K562 (cell line): ENCODE results near the gene DLK2.

Experiments used
- ATF2 ChIP-seq: sonication (generic); formaldehyde crosslinking; IDR thresholded peaks from 2 replicates; pipeline ENCODE4 v1.8.1; 2022; ENCODE audit warnings: missing genetic modification reagents
- CC2D1A ChIP-seq: fragments of 450-650 bp; IDR thresholded peaks from 2 replicates; pipeline ENCODE4 v1.6.1; 2017; ENCODE audit warnings: mild to moderate bottlenecking
- CTCF ChIP-seq, 3 experiments: IDR thresholded peaks in 2 of 3; conservative IDR thresholded peaks in 1 of 3; 2 replicates each; pipeline ENCODE4 v1.5.1; 2011 to 2012; ENCODE audit warnings: low read length in 3 of 3, mild to moderate bottlenecking in 3 of 3, control low read depth in 2 of 3, improper control_type of control experiment in 1 of 3, inconsistent platforms in 1 of 3, low read depth in 1 of 3, mixed read lengths in 1 of 3, moderate library complexity in 1 of 3; ENCODE audit not compliant: insufficient read depth in 2 of 3
- ID3 ChIP-seq, 2 experiments: fragments of 250-450 bp in 1 of 2; fragments of 450-650 bp in 1 of 2; sonication (Bioruptor Pico) in 1 of 2; IDR thresholded peaks; 2 replicates each; pipeline versions ENCODE4 v1.6.1 to v1.8.0; 2016 to 2021; ENCODE audit warnings: mild to moderate bottlenecking in 2 of 2, moderate library complexity in 2 of 2, missing compliant biosample characterization in 1 of 2, missing genetic modification characterization in 1 of 2
- PRPF4 ChIP-seq: fragments of 200-400 bp; formaldehyde crosslinking; IDR thresholded peaks from one replicate; pipeline ENCODE4 v1.6.1; 2017; ENCODE audit warnings: low read length, low read depth, mild to moderate bottlenecking; ENCODE audit not compliant: insufficient read depth, poor library complexity, severe bottlenecking
- SIN3B ChIP-seq: fragments of 450-650 bp; IDR thresholded peaks from 2 replicates; pipeline ENCODE4 v1.6.1; 2017; ENCODE audit warnings: low read depth, mild to moderate bottlenecking, moderate library complexity

GRCh38 chr6:43481591-43482236, 26.4 kb upstream of the DLK2 start:
- TF ChIP-seq CC2D1A (no peak), CTCF (IDR thresholded peaks at IDR 0.05 in 2 of 3, conservative IDR thresholded peaks at IDR 0.05 in 1 of 3; ENCODE audit: insufficient read depth in 2 of 3, low read depth in 1 of 3, low read length in 3 of 3) (no peak), ID3 (CRISPR knock-in tag; IDR thresholded peaks at IDR 0.05) (no peak), ID3 (tag; IDR thresholded peaks at IDR 0.05) (no peak), ATF2 (CRISPR knock-in tag) (no peak), SIN3B (no peak), PRPF4 (no peak)
